ENCODE measurements around the gene ZNF701. TPM values are rescaled to one million over a fixed set of nuclear protein-coding genes. Genes with fewer than 3 reads are reported as not detected.
"Not testable (repeated sequence)": the region's sequence is repeated elsewhere in the genome, so short reads cannot be mapped to it uniquely, and the experiment has no call there.

Gene ZNF701
- total RNA-seq, 1 donor from 2014 or later = 22.8 TPM

GRCh38 chr19:52566588-52566987 lies 3.5 kb upstream of the ZNF701 start:
- H3K9me3 Mint-ChIP-seq (ENCODE audit: unreplicated experiment) = peaks cover 10% of the 10 kb centered on the region
- H3K4me3 Mint-ChIP-seq (ENCODE audit: unreplicated experiment) = no peak overlapping the region
- TF ChIP-seq CTCF (IDR thresholded peaks at IDR 0.05; ENCODE audit: partially characterized antibody, unreplicated experiment) = no peak
- no peak for DNase-seq
- no peak overlapping the region for H3K27ac Mint-ChIP-seq (ENCODE audit: unreplicated experiment)
- H3K4me1 Mint-ChIP-seq (ENCODE audit: low read depth, unreplicated experiment) = peaks cover 7% of the 10 kb centered on the region
- peaks cover 6% of the 10 kb centered on the region for H3K27me3 Mint-ChIP-seq (ENCODE audit: unreplicated experiment)
- peaks cover 17% of the 10 kb centered on the region for H3K36me3 Mint-ChIP-seq (ENCODE audit: unreplicated experiment)

GRCh38 chr19:52567921-52568320 lies 2.2 kb upstream of the ZNF701 start:
- no peak for TF ChIP-seq CTCF (IDR thresholded peaks at IDR 0.05; ENCODE audit: partially characterized antibody, unreplicated experiment)
- Mint-ChIP-seq H3K9me3 (ENCODE audit: unreplicated experiment) (peaks cover 10% of the 10 kb centered on the region), H3K27ac (ENCODE audit: unreplicated experiment) (no peak overlapping the region)

GRCh38 chr19:52569638-52569999 lies 468 bp upstream of the ZNF701 start:
- not testable (repeated sequence) for H3K9me3 Mint-ChIP-seq (ENCODE audit: unreplicated experiment); H3K27me3 Mint-ChIP-seq (ENCODE audit: unreplicated experiment); H3K36me3 Mint-ChIP-seq (ENCODE audit: unreplicated experiment); H3K4me1 Mint-ChIP-seq (ENCODE audit: low read depth, unreplicated experiment)
- peak; percentile 62 for DNase-seq
- H3K27ac Mint-ChIP-seq (ENCODE audit: unreplicated experiment) = peak overlapping the region; percentile 96
- peak overlapping the region; percentile 100 for H3K4me3 Mint-ChIP-seq (ENCODE audit: unreplicated experiment)

More at GRCh38 chr19:52567921-52568320, 2.2 kb upstream of the ZNF701 start:
- H3K4me1 Mint-ChIP-seq (ENCODE audit: low read depth, unreplicated experiment) = peaks cover 7% of the 10 kb centered on the region
- no peak for DNase-seq
- H3K4me3 Mint-ChIP-seq (ENCODE audit: unreplicated experiment) = no peak overlapping the region
- peaks cover 18% of the 10 kb centered on the region for H3K36me3 Mint-ChIP-seq (ENCODE audit: unreplicated experiment)
- H3K27me3 Mint-ChIP-seq (ENCODE audit: unreplicated experiment) = peaks cover 6% of the 10 kb centered on the region

- Mint-ChIP-seq H3K9me3 (ENCODE audit: unreplicated experiment) (no peaks in the 10 kb centered on the region), H3K27ac (ENCODE audit: unreplicated experiment) (no peak overlapping the region), H3K27me3 (ENCODE audit: unreplicated experiment) (no peaks in the 10 kb centered on the region), H3K4me1 (ENCODE audit: low read depth, unreplicated experiment) (no peaks in the 10 kb centered on the region), H3K4me3 (ENCODE audit: unreplicated experiment) (no peak overlapping the region), H3K36me3 (ENCODE audit: unreplicated experiment) (peaks cover 31% of the 10 kb centered on the region)
- DNase-seq = no peak
- TF ChIP-seq CTCF (IDR thresholded peaks at IDR 0.05; ENCODE audit: partially characterized antibody, unreplicated experiment) = no peak
Measured at GRCh38 chr19:52584736-52585440, 14.8 kb downstream of the ZNF701 start.

GRCh38 chr19:52585604-52586003 lies 15.5 kb downstream of the ZNF701 start:
- Mint-ChIP-seq H3K4me3 (ENCODE audit: unreplicated experiment) (no peak overlapping the region), H3K36me3 (ENCODE audit: unreplicated experiment) (peaks cover 31% of the 10 kb centered on the region)
- TF ChIP-seq CTCF (IDR thresholded peaks at IDR 0.05; ENCODE audit: partially characterized antibody, unreplicated experiment) = no peak

More at GRCh38 chr19:52585604-52586003, 15.5 kb downstream of the ZNF701 start:
- Mint-ChIP-seq H3K4me1 (ENCODE audit: low read depth, unreplicated experiment) (no peaks in the 10 kb centered on the region), H3K9me3 (ENCODE audit: unreplicated experiment) (no peaks in the 10 kb centered on the region), H3K27me3 (ENCODE audit: unreplicated experiment) (no peaks in the 10 kb centered on the region), H3K27ac (ENCODE audit: unreplicated experiment) (no peak overlapping the region)
- DNase-seq = no peak

Measured in glutamatergic neuron (in vitro differentiated cells).